ENCODE results near the gene WEE1.
"Not testable (repeated sequence)": the region's sequence is repeated elsewhere in the genome, so short reads cannot be mapped to it uniquely, and the experiment has no call there.

The WEE1 gene

DNA sequence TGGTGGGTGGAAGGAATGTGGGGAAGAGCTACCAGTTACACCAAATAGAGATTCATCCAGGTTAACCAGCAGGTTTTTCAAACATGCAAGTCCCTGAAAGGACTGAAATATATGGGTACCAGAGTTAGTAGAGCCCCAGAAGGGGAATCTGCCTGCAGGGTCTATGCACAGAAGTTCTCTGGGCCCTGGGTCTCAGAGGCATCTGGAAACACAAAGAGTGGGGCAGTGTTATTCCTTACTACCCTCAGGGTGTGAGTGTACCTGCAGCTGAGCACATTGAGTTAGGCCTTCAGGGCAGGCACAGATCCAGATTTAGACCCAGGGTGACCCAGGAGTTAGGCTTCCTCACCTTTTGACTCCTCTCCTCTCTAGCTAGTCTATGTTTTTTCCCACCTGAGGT is 46.5 kb downstream of the WEE1 start:
- TF ChIP-seq ZFP30 (CRISPR knock-in tag; IDR thresholded peaks at IDR 0.05) (no peak), ZFP3 (CRISPR knock-in tag; IDR thresholded peaks at IDR 0.05) (no peak), TCF4 (CRISPR knock-in tag; IDR thresholded peaks at IDR 0.05; ENCODE audit: borderline replicate concordance) (no peak), ZC3H10 (CRISPR knock-in tag; IDR thresholded peaks at IDR 0.05) (no peak), ARNTL (CRISPR knock-in tag; IDR thresholded peaks at IDR 0.05; ENCODE audit: borderline replicate concordance, low read depth) (no peak), ESRRG (CRISPR knock-in tag; IDR thresholded peaks at IDR 0.05) (no peak), OSR1 (CRISPR knock-in tag; IDR thresholded peaks at IDR 0.05) (no peak), GLIS3 (CRISPR knock-in tag; IDR thresholded peaks at IDR 0.05) (no peak), SNAI2 (CRISPR knock-in tag; IDR thresholded peaks at IDR 0.05) (no peak), BACH2 (CRISPR knock-in tag; IDR thresholded peaks at IDR 0.05; ENCODE audit: borderline replicate concordance) (no peak)
- TF ChIP-seq, protein P1, sequence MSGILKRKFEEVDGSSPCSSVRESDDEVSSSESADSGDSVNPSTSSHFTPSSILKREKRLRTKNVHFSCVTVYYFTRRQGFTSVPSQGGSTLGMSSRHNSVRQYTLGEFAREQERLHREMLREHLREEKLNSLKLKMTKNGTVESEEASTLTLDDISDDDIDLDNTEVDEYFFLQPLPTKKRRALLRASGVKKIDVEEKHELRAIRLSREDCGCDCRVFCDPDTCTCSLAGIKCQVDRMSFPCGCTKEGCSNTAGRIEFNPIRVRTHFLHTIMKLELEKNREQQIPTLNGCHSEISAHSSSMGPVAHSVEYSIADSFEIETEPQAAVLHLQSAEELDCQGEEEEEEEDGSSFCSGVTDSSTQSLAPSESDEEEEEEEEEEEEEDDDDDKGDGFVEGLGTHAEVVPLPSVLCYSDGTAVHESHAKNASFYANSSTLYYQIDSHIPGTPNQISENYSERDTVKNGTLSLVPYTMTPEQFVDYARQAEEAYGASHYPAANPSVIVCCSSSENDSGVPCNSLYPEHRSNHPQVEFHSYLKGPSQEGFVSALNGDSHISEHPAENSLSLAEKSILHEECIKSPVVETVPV (CRISPR knock-in tag; IDR thresholded peaks at IDR 0.05) = no peak
- TF ChIP-seq, protein P2, sequence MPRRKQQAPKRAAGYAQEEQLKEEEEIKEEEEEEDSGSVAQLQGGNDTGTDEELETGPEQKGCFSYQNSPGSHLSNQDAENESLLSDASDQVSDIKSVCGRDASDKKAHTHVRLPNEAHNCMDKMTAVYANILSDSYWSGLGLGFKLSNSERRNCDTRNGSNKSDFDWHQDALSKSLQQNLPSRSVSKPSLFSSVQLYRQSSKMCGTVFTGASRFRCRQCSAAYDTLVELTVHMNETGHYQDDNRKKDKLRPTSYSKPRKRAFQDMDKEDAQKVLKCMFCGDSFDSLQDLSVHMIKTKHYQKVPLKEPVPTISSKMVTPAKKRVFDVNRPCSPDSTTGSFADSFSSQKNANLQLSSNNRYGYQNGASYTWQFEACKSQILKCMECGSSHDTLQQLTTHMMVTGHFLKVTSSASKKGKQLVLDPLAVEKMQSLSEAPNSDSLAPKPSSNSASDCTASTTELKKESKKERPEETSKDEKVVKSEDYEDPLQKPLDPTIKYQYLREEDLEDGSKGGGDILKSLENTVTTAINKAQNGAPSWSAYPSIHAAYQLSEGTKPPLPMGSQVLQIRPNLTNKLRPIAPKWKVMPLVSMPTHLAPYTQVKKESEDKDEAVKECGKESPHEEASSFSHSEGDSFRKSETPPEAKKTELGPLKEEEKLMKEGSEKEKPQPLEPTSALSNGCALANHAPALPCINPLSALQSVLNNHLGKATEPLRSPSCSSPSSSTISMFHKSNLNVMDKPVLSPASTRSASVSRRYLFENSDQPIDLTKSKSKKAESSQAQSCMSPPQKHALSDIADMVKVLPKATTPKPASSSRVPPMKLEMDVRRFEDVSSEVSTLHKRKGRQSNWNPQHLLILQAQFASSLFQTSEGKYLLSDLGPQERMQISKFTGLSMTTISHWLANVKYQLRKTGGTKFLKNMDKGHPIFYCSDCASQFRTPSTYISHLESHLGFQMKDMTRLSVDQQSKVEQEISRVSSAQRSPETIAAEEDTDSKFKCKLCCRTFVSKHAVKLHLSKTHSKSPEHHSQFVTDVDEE (CRISPR knock-in tag; IDR thresholded peaks at IDR 0.05) = no peak
- TF ChIP-seq, protein P3, sequence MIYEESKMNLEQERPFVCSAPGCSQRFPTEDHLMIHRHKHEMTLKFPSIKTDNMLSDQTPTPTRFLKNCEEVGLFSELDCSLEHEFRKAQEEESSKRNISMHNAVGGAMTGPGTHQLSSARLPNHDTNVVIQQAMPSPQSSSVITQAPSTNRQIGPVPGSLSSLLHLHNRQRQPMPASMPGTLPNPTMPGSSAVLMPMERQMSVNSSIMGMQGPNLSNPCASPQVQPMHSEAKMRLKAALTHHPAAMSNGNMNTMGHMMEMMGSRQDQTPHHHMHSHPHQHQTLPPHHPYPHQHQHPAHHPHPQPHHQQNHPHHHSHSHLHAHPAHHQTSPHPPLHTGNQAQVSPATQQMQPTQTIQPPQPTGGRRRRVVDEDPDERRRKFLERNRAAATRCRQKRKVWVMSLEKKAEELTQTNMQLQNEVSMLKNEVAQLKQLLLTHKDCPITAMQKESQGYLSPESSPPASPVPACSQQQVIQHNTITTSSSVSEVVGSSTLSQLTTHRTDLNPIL (CRISPR knock-in tag; IDR thresholded peaks at IDR 0.05; ENCODE audit: low read depth) = no peak
- TF ChIP-seq, protein P4, sequence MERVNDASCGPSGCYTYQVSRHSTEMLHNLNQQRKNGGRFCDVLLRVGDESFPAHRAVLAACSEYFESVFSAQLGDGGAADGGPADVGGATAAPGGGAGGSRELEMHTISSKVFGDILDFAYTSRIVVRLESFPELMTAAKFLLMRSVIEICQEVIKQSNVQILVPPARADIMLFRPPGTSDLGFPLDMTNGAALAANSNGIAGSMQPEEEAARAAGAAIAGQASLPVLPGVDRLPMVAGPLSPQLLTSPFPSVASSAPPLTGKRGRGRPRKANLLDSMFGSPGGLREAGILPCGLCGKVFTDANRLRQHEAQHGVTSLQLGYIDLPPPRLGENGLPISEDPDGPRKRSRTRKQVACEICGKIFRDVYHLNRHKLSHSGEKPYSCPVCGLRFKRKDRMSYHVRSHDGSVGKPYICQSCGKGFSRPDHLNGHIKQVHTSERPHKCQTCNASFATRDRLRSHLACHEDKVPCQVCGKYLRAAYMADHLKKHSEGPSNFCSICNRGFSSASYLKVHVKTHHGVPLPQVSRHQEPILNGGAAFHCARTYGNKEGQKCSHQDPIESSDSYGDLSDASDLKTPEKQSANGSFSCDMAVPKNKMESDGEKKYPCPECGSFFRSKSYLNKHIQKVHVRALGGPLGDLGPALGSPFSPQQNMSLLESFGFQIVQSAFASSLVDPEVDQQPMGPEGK (CRISPR knock-in tag; IDR thresholded peaks at IDR 0.05; ENCODE audit: borderline replicate concordance) = no peak
- no peak for ATAC-seq

DNA sequence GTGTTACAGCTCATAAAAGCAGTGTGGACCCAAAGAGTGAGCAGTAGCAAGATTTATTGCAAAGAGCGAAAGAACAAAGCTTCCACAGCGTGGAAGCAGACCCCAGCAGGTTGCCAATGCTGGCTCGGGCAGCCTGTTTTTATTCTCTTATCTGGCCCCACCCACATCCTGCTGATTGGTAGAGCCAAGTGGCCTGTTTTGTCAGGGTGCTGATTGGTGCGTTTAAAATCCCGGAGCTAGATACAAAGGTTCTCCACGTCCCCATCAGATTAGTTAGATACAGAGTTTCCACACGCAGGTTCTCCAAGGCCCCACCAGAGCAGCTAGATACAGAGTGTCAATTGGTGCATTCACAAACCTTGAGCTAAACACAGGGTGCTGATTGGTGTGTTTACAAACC is 48.9 kb downstream of the WEE1 start:
- ATAC-seq = not testable (repeated sequence)

DNA sequence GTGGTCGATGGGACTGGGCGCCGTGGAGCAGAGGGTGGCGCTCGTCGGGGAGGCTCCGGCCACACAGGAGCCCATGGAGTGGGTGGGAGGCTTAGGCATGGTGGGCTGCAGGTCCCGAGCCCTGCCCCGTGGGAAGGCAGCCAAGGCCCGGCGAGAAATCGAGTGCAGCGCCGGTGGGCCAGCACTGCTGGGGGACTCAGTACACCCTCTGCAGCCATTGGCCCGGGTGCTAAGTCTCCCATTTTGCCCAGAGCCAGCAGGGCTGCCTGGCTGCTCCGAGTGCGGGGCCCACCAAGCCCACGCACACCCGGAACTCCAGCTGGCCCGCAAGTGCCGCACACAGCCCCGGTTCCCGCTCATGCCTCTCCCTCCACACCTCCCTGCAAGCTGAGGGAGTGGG is 49.6 kb downstream of the WEE1 start:
- not testable (repeated sequence) for ATAC-seq

DNA sequence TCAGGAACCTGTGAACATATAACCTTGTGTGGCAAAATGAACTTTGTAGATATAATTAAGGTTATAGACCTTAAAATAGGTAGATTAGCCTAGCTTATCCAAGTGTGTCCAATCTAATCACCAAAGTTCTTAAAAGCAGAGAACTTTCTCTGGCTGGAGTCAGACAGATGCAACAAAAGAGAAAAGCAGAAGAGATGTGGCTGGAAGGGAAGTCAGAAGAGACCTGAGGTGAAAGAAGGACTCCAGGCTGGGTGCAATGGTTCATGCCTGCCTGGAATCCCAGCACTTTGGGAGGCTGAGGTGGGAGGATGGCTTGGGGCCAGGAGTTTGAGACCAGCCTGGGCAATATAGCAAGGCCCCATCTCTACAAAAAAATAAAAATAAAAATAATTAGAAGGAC is 51.0 kb downstream of the WEE1 start:
- ATAC-seq = no peak
- TF ChIP-seq ISL1 (CRISPR knock-in tag; IDR thresholded peaks at IDR 0.05) (no peak), PPARA (CRISPR knock-in tag; IDR thresholded peaks at IDR 0.05; ENCODE audit: borderline replicate concordance) (no peak), ESRRG (CRISPR knock-in tag; IDR thresholded peaks at IDR 0.05) (no peak), ZNF70 (CRISPR knock-in tag; IDR thresholded peaks at IDR 0.05) (no peak), CSDC2 (CRISPR knock-in tag; IDR thresholded peaks at IDR 0.05) (no peak)

DNA sequence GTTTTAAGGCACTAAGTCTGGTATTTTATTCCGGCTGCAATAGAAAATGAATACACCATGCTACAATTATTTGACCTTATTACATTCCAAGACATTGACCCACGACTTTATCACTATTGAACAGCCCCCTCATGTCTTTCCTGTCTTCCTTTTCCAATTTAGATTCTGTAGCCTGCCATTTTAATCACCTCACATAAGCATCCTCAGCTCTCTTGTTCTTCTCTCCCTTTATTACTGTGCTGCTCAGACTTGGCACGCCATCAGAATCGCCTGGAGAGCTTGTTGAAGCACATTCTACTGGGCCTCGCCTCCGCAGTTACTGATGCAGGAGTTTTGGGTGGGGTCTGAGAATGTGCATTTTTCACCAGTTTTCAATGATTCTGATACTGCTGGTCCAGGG is 51.7 kb downstream of the WEE1 start:
- no peak for ATAC-seq
- no peak for TF ChIP-seq RARB (CRISPR knock-in tag; IDR thresholded peaks at IDR 0.05)
- TF ChIP-seq, protein P1 (CRISPR knock-in tag; IDR thresholded peaks at IDR 0.05) = no peak
- no peak for TF ChIP-seq ISL1 (CRISPR knock-in tag; IDR thresholded peaks at IDR 0.05)
- no peak for TF ChIP-seq ZNF70 (CRISPR knock-in tag; IDR thresholded peaks at IDR 0.05)
- TF ChIP-seq, protein P2 (CRISPR knock-in tag; IDR thresholded peaks at IDR 0.05) = no peak
- no peak for TF ChIP-seq ZNF8 (CRISPR knock-in tag; IDR thresholded peaks at IDR 0.05)
- TF ChIP-seq, protein P4 (CRISPR knock-in tag; IDR thresholded peaks at IDR 0.05; ENCODE audit: borderline replicate concordance) = no peak
- no peak for TF ChIP-seq OSR1 (CRISPR knock-in tag; IDR thresholded peaks at IDR 0.05)
- TF ChIP-seq ZFP3 (CRISPR knock-in tag; IDR thresholded peaks at IDR 0.05) = no peak
- no peak for TF ChIP-seq ESRRG (CRISPR knock-in tag; IDR thresholded peaks at IDR 0.05)
